ENCODE data around the gene DDR2.
"Not testable (repeated sequence)": the region's sequence is repeated elsewhere in the genome, so short reads cannot be mapped to it uniquely, and the experiment has no call there.

The DDR2 gene

DNA sequence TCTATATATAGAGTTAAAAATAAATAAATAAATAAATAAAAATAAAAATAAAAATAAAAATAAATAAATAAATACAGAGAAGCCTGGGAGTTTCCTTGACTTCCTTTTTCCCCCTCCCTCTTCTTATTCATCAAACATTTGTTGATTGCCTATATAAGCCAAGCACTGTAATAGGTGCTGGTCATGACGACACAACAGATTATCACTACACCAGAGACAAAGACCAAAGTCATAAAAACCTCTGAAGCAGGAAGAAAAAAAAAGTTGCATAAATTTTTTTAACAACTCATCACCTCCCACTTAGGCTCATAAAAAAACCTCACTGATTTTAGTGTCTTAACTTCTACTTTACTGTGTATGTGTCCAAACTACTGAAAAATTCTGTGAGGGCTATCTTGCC is 95.2 kb downstream of the DDR2 start:
- not testable (repeated sequence) for DNase-seq

DNA sequence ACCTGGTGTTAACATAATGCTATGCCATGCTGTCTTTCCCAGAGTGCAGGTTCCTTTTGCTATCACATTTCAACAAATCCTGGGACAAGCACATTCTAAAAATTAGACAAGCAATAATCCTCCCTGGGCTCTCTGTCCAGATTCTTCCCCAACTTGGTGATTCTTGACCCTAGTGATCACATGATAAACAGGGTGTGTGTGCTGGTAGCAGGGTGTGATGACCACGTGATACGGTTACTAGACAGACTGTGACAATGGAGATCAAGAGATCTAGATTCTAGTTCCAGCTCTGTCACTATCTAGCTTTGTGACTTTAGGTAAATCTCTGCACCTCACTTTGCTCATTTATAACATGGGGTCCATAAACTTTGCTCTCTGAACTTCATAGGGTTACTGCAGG is 96.3 kb downstream of the DDR2 start:
- DNase-seq: no peak

DNA sequence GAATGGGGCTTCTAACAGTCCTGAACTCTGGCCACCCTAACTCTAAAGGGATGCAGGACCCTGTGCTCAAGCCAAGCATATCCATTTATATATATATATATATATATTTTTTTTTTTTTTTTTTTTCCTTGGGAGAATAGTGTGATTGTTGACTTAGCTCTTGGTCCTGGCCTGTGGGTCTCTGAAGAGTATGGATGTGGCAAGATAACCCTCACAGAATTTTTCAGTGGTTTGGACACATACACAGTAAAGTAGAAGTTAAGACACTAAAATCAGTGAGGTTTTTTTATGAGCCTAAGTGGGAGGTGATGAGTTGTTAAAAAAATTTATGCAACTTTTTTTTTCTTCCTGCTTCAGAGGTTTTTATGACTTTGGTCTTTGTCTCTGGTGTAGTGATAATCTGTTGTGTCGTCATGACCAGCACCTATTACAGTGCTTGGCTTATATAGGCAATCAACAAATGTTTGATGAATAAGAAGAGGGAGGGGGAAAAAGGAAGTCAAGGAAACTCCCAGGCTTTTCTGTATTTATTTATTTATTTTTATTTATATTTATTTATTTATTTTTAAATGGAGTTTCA is 97.0 kb downstream of the DDR2 start:
- DNase-seq: not testable (repeated sequence)

DNA sequence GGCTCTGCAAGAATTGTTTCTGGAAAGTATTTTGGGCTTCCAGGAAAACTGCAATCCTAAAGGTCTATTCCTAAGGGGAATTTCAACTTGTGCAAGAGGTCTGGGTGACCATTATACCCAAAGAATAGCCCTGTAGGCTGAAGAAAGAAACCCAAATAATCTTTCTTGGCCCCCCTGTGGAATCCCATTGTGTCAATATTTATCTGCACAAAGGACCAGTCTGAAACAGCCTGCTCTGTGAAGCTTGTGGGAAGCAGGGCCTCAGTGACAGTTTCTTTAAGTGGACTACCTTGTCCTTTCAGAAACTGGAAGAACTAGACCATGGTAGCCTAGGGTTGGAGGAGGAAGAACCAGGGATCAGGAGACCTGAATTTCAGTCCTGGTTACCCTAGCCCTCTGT is 99.8 kb downstream of the DDR2 start:
- DNase-seq: no peak

DNA sequence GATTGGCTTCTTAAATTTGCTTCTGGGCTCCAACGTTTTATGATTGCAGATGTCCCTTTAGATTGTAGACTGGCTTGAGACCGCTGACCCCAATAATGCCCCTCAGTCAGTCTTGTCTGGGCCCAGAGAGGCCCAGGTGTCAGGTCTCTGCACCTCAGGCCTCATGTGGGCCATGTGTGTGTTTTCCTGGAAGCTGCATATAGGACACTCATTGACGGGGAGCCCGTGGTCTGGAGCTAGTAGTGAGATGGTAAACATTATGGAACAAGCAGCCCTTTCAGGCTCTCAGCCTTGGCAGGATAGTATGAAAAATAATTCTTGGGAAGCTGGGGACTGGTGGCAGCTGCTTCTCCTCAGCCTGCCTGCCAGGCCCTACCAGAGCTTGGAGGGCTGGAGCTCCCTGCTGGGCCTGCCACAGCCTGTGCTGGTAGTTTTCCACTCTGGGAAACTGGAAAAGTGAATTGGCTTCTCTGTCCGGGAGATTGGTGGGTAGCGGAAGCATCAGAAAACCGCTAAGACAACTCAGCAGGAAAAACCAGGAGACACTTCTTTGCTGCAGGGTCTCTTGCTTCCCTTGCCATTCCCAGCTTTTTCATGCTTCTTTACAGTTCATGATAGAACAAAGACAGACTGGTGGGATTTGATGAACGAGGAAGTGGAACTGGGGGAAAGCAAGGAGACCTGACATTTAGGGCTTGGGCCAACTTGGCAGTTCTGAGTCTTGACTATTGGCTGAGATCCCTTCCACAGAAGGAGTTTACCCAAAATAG is 100.5 kb downstream of the DDR2 start:
- DNase-seq: no peak

DNA sequence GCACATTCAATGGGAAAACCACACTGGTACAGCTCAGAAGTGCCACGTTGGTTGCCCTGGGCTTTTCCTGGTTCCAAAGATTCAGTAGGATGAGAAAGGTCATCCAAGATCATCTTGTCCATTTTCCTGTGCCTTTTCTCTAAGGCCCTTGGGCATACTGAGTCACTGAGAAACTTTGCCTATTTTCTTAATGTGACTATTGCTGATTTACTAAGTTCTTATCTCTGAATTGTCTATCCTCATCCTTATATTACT is 101.0 kb downstream of the DDR2 start:
- DNase-seq: no peak

DNA sequence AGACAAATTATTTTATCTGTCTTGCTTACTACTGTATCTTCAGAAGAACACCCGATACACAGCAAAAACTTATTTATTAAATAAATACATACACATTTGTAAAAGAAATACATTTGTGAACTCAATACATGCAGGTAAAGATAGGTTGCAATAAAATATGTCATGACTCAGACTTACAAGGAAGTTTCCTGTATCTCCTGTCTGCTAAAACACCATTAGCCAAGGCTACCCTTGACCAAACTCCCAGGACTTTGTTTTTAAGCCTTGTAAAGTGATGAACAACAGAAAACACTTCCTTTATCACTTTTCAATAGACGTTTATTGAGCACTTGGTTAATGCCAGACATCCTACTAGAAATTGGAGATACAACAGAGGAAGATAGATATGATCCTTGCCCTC is 101.8 kb downstream of the DDR2 start:
- DNase-seq: no peak

DNA sequence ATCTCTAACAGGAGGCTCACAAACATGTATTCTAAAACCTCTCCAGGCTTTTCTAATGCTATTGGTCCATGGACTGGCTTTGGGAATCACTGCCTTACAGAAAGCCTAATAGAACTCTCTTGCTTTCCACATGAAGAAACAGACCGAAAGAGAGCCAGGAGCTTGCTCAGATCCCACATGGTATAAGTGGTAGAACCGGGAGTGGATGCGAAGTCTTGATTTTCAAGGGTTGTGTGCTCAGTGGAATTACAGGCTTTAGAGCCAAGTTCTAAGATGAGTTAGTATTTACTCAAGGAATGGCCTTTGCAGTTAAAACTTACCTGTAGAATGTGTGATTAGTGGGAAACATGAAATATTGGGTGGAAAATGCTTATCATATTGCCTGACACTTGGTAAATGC is 103.9 kb downstream of the DDR2 start:
- no peak for DNase-seq

DNA sequence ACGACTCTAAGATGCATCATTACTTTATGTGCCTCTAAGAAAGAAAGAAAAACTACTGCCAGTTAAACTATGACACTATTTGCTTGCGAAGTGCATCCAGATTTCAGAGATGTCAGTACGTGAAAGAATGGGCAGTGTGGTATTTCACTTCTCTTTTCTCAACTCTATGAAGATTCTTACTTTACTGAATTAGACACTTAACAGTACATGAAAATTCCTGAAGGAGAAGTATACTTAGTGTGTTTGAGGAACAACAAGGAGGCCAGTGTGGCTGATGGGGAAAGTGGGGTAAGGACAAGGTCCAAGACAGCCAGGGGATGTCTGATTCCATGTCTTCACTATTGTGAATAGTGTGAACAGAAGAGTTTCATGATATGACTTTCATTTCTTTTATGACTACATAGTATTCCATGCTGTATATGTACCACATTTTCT is 104.4 kb downstream of the DDR2 start:
- DNase-seq: no peak

DNA sequence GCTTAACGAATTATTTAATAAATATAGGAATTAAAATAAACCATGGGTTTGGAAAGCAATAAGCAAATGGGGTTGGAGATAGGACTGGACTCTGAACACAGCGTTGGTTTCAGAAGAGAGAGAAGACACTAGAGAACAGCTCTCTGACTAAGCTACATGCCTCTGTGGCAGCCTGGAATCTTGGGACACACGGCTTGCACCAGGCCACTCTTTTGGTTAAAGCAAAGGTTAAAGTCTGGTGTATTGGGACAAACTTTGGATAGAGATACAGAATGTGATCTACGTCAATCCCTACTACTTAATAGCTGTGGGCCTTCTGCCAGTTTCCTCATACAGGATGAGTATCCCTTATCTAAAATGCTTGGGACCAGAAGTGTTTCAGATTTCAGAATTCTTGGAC is 108.5 kb downstream of the DDR2 start:
- DNase-seq: no peak

DNA sequence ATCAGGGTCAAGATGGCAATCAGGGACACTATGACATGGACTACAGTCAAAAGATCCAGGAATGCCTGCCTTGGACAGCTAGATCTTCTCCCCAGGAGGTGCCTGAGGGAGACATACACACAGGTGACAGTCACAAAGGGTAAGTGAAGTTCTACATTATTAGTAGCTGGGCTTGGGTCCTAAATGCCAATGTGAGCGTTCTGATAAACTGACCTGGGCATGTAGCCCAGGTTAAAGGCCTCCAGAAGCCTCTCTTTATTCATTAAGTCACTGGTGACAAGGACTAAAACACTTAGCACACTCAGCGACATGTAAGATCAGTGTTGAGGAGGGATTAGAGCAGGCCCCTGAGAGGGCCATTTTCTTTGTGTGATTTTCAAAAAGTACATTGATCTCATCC is 109.3 kb downstream of the DDR2 start:
- no peak for DNase-seq

DNA sequence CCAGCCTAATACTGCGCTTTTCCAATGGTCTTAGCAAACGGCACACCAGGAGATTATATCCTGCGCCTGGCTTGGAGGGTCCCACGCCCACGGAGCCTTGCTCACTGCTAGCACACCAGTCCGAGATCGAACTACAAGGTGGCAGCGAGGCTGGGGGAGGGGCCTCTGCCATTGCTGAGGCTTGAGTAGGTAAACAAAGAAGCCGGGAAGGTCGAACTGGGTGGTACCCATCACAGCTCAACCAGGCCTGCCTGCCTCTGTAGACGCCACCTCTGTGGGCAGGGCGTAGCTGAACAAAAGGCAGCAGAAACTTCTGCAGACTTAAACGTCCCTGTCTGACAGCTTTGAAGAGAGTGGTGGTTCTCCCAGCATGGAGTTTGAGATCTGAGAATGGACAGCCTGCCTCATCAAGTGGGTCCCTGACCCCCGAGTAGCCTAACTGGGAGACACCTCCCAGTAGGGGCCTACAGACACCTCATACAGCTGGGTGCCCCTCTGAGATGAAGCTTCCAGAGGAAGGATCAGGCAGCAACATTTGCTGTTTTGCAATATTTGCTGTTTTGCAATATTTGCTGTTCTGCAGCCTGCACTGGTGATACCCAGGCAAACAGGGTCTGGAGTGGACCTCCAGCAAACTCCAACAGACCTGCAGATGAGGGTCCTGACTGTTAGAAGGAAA is 114.1 kb downstream of the DDR2 start:
- DNase-seq: not testable (repeated sequence)

DNA sequence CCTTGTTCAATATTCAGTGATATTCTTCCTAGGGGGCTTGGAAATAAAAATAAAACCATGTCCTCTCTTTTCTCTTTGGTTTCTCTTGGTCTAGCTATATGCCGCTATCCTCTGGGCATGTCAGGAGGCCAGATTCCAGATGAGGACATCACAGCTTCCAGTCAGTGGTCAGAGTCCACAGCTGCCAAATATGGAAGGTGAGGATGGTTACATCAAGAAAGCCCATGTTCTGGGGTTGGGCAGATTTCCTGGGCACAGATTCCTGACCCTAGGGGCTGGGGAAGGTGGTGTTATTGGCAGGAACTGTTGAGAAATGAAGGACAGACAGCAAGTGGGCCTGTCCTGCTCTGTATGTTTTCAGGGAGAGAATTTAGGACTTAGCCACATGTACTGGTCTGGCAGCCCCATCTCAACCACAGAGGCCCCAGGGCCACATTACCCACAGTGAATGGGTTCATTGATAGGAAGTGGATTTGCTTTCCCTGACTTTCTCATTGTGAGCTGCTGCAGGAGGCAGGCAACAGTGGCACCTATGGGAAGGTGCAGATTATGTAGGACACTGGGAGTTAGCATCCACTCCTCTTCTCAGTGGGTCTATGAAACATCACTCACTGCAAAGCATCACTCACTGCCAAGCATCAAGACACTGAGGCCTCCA is 120.9 kb downstream of the DDR2 start:
- DNase-seq: no peak

DNA sequence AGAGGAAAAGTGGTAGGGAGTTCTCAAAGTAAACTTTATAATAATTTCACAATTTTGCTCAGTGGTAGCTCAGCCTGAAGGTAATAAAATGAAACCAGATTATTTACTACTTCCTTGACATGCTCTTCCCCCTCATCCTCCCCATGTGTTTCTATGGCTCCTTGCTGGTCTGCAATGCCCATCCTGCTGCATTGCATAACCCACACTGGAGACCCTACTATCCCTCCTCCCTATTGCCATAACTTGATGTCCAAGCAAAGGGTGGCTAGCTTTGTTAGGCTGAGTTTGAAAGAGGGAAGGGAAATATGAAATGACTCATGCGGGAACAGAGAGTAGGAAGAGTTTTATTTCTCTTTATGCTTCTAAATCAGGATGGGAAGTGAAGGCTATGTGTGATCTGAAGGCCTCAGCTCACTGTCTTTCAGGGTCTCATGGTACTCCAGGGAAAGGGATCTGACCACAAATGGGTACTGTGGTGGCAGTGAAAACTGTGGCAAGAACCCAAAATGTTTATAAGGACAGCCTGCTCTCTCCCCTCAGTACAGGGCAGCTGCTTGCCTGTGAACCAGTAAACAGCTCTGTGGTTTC is 121.8 kb downstream of the DDR2 start:
- DNase-seq: no peak

DNA sequence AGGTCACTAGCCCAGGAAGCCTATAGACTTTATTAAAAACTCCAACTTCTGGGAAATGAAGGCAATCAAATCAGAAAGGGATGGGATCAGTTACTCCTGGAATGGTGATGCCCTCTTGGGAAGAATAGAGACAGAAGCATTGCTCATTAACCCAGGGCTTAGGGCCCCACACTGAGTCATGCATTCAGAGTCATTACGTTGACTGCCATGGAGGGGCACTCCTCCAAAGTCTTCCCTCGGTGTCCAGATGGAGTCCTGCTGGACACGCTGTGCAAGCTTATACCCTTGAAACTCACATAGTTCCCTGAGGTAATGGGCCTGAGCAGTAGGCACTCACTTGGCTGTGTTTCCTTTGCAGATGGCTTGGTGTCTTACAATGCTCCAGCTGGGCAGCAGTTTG is 123.0 kb downstream of the DDR2 start:
- DNase-seq: no peak

DNA sequence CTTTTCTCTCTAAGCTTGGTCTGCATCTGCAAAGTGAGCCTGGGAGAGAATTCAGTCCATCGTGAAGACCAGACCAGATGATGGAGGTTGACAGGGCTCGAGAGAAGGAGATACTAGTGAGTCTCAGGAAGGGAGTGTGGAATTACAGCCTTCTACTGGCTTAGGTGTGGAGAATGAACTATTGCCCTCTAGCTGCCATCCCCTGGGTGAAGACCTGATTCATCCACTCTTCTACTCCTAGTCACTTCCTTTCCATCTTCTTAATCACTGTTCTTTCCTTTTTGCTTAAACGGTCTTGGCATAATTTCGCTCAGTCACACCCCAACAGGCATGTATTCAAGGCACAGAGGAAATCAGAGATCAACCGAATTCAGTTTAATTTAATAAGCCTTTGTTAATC is 124.3 kb downstream of the DDR2 start:
- no peak for DNase-seq

DNA sequence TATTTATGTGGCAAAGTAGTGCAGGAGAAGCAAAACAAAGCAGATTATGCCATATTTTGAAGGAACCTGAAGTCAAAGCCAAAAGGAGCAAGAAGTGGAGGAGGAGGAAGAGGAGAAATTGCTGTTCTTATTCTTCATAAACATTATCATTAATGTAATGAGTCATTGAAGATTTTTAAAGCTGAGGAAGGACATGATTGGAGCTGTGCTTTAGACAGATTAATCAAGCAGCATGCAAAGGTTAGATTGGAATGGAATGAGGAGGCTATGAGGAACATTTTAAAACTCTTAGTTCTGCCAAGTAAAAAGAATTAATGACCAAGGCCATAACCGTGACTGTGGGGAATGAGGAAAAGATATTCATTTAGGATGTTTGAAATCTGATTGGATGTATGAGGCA is 125.2 kb downstream of the DDR2 start:
- DNase-seq: no peak

DNA sequence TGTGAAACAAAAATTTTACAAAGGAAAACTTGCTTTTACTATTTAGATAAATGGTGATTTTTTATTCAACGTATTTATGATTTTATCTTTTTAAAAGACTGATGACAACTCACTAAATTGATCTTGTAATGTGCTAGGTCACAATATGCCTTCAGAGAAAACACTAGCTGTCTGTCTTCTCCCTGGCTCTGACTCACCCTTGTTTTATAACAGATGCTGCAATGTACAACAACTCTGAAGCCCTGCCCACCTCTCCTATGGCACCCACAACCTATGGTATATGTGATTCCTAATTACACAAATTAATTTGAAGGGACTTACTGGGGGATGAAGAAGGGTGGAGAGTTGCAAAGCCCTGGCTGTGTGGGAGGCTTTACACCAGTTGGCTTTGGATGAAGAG is 133.5 kb downstream of the DDR2 start:
- DNase-seq: no peak

DNA sequence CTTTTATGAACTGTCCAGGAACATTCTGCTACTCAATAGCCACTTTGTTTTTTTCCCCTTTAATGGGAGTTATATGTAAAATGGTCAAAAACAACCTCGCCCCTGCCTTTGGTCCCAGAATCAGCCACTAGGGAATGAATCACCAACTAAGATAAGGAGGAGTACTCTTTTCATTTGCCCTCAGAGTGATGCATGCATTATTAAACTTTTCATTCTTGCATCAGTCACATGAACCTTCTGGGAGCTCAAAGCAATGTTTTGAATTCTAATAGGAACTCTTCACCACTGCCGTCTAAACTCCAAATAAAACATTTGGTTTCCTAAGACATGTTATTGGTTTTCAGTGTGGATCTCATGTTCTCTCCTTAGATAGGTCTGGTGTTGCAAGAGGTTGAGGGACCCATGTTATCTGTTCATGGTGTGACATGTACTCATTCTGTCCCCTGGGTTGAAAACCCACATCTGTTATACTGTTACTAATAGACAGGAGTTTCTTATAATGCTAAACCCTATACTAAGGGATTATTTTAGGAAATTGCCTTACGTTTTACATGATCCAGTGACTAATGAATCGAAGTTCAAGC is 140.4 kb downstream of the DDR2 start:
- DNase-seq: no peak

DNA sequence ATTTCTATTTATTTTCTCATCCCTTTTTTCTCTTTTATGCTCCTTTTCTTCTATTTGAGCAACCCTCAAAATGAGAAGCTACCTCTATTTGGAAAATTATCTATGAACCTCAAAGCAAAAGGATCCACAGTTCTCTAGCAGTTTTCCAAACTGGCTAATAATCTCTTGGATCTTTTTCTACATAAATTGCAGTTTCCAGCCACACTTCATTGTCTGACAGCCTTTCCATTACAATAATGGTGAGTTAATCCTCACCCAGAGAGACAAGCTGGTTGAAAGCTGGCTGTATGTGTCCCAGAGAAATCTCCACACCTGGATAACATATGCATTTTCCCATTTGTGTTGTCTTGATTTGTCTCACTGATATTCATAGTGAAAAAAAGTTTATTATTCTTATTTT is 141.7 kb downstream of the DDR2 start:
- no peak for DNase-seq

DNA sequence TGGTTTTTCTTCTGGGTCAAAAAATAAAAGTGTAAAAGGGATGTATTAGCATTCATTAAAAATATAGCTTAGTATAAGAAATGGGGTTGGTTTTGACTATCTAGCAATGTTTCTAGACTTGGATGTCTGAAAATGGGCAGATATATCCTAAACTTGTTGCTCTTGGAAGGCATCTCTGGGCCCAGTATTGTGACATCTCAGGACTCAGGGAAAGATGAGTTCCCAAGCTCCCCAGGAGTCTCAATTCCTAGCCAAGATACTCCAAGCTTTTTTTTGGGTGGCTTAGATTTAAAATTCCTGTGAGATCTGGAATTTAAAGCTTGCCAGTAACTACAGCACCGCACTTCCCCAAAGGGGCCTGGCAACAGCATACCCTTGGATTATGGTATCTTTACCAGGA is 146.8 kb downstream of the DDR2 start:
- DNase-seq: no peak

DNA sequence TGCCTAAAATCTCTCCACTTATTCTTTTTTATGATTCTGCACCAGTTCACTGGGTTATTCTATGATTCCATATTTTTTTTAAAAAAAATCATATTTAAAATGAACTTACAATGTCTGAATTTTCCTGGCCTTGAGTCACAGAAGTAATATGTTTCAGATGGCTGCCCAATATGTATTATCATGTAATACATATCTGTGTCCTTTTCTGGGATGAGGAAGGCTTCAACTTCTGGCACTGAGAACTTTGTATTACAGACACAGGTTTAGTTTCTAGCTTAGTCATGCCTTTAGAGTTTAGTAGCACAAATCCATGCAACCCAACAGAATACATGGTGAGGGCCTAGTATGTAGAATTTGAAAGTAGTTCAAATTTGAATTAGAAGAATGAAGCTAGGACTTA is 150.4 kb downstream of the DDR2 start:
- DNase-seq: no peak

DNA sequence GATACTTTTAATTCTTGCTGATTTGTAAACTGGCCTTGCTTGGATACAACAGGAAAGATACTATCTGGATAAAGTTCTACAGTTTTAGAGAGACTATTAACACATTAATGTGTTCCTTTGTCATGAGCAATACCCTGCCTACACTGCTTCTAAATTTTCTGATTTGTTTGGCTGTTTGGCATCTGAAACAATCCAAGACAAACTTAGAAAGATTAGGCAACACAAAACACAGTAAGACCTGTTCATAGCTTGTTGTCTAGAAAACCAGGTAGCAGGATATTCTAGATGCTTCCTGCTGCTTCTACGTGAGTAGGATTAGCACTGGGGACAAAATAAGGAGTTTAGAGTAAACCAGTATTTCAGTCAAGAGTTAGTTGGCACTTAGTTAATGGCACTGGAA is 152.7 kb downstream of the DDR2 start:
- not testable (repeated sequence) for DNase-seq

All from activated CD8-positive, alpha-beta memory T cell treated with anti-CD3 and anti-CD28 coated beads, Interleukin-2, amount 50 U/mL, for 48 hours (primary cell).